Osteoblast (primary cell): ENCODE data around the gene SCG2. TPM values are rescaled to one million over a fixed set of nuclear protein-coding genes. Genes with fewer than 3 reads are reported as not detected.

Experiments used
- DNase-seq: peaks from one replicate; pipeline ENCODE4 v3.0.0; 2011; ENCODE audit warnings: low spot score, mixed read lengths; ENCODE audit not compliant: insufficient read length; ENCODE audit errors: missing footprints
- H2AFZ ChIP-seq: 2 replicates; pipeline ENCODE4 v1.6.0; 2011; ENCODE audit warnings: mild to moderate bottlenecking, low read length
- H3K27ac ChIP-seq: 2 replicates; pipeline ENCODE4 v1.5.1; 2011; ENCODE audit warnings: mild to moderate bottlenecking, low read depth, low read length, moderate library complexity
- H3K27me3 ChIP-seq: 2 replicates; pipeline ENCODE4 v1.6.0; 2012; ENCODE audit warnings: mild to moderate bottlenecking, control low read depth, inconsistent platforms, low read length, moderate library complexity; ENCODE audit not compliant: insufficient read depth
- H3K36me3 ChIP-seq: 2 replicates; pipeline ENCODE4 v1.5.1; 2011; ENCODE audit warnings: mild to moderate bottlenecking, low read length, control low read depth, moderate library complexity; ENCODE audit not compliant: insufficient read depth
- H3K4me1 ChIP-seq: 2 replicates; pipeline ENCODE4 v1.5.1; 2011; ENCODE audit warnings: mild to moderate bottlenecking, low read length, control low read depth, moderate library complexity; ENCODE audit not compliant: insufficient read depth
- H3K4me2 ChIP-seq: 2 replicates; pipeline ENCODE4 v1.6.0; 2011; ENCODE audit warnings: mild to moderate bottlenecking, low read length; ENCODE audit not compliant: insufficient read depth
- H3K4me3 ChIP-seq: fragments of 200-600 bp; sonication (generic); 3 replicates; pipeline ENCODE4 v1.5.1; 2012; ENCODE audit warnings: mild to moderate bottlenecking, low read length, inconsistent platforms; ENCODE audit not compliant: insufficient read depth
- H3K79me2 ChIP-seq: 2 replicates; pipeline ENCODE4 v1.6.0; 2012; ENCODE audit warnings: mild to moderate bottlenecking, low read length, control low read depth, inconsistent platforms; ENCODE audit not compliant: insufficient read depth
- H3K9me3 ChIP-seq: 2 replicates; pipeline ENCODE4 v1.5.1; 2011; ENCODE audit warnings: low read depth, low read length, control low read depth
- H4K20me1 ChIP-seq: 2 replicates; pipeline ENCODE4 v1.6.0; 2012; ENCODE audit warnings: mild to moderate bottlenecking, low read length, control low read depth; ENCODE audit not compliant: insufficient read depth
- total RNA-seq: library from RNA; depleted of rRNA; stranded (reverse); fragments of >200 nt; gene quantifications from 2 replicates; pipeline ENCODE4 v1.2.3, GENCODE V29; 2012
- TF ChIP-seq, protein P1 (sequence below): IDR thresholded peaks from 2 replicates; pipeline ENCODE4 v1.5.1; 2011; ENCODE audit warnings: mild to moderate bottlenecking, low read depth, low read length, moderate library complexity; ENCODE audit errors: extremely low read depth

Gene SCG2, protein sequence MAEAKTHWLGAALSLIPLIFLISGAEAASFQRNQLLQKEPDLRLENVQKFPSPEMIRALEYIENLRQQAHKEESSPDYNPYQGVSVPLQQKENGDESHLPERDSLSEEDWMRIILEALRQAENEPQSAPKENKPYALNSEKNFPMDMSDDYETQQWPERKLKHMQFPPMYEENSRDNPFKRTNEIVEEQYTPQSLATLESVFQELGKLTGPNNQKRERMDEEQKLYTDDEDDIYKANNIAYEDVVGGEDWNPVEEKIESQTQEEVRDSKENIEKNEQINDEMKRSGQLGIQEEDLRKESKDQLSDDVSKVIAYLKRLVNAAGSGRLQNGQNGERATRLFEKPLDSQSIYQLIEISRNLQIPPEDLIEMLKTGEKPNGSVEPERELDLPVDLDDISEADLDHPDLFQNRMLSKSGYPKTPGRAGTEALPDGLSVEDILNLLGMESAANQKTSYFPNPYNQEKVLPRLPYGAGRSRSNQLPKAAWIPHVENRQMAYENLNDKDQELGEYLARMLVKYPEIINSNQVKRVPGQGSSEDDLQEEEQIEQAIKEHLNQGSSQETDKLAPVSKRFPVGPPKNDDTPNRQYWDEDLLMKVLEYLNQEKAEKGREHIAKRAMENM
- total RNA-seq: 2.2 and 2.4 TPM in 2 replicates

DNA sequence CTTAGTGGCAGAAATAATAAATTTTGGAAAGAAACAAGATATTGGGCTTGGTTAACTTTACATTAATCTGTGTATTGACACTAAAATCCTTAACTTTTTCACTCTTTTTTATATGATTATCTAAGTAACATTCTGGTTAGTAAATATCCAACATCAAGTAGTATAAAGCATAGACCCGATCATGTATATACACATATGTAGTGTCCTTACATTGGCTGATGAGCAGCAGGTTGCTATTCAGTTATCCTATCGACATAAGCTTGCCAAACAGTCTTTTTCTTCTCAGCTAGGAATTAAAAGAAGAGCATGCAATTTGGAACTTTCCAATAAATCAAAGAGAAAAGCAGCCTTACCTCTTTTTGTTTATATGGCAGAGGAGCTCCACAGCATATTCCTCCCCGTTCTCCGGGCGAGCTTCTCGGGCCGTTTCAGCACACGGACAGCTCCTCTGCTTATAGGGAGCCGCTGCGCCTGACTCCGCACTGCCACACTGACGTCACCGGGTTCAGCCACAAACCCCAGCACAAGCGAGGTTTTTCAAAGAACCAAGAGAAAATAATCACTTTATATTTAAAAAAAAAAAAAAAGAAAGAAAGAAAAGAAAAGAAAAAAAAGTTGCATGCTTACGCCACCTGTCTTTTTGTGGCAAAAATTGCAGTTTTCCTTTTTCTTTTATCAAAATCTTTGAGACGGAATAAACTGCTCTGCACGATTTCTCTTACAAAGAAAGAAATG lies at the start of gene SCG2:
TSS of gene SCG2 (minus strand) at position 430 of the 735 bp plus-strand sequence. CDS start 3,079 bp downstream, outside the sequence.
- H4K20me1 ChIP-seq: no peaks in the 10 kb centered on the region
- TF ChIP-seq, protein P1, sequence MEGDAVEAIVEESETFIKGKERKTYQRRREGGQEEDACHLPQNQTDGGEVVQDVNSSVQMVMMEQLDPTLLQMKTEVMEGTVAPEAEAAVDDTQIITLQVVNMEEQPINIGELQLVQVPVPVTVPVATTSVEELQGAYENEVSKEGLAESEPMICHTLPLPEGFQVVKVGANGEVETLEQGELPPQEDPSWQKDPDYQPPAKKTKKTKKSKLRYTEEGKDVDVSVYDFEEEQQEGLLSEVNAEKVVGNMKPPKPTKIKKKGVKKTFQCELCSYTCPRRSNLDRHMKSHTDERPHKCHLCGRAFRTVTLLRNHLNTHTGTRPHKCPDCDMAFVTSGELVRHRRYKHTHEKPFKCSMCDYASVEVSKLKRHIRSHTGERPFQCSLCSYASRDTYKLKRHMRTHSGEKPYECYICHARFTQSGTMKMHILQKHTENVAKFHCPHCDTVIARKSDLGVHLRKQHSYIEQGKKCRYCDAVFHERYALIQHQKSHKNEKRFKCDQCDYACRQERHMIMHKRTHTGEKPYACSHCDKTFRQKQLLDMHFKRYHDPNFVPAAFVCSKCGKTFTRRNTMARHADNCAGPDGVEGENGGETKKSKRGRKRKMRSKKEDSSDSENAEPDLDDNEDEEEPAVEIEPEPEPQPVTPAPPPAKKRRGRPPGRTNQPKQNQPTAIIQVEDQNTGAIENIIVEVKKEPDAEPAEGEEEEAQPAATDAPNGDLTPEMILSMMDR: peak; percentile 49
- peak; percentile 85 for DNase-seq
- H2AFZ ChIP-seq: peak within 1 kb of the TSS; percentile 49
- H3K9me3 ChIP-seq: no peaks in the 10 kb centered on the region
- no peaks in the 10 kb centered on the region for H3K27me3 ChIP-seq
- H3K4me1 ChIP-seq: peaks cover 13% of the 10 kb centered on the region
- H3K27ac ChIP-seq: no peak within 1 kb of the TSS
- H3K4me2 ChIP-seq: peak within 1 kb of the TSS; percentile 68
- no peak within 1 kb of the TSS for H3K4me3 ChIP-seq
- no peaks in the 10 kb centered on the region for H3K36me3 ChIP-seq
- no peaks in the 10 kb centered on the region for H3K79me2 ChIP-seq

DNA sequence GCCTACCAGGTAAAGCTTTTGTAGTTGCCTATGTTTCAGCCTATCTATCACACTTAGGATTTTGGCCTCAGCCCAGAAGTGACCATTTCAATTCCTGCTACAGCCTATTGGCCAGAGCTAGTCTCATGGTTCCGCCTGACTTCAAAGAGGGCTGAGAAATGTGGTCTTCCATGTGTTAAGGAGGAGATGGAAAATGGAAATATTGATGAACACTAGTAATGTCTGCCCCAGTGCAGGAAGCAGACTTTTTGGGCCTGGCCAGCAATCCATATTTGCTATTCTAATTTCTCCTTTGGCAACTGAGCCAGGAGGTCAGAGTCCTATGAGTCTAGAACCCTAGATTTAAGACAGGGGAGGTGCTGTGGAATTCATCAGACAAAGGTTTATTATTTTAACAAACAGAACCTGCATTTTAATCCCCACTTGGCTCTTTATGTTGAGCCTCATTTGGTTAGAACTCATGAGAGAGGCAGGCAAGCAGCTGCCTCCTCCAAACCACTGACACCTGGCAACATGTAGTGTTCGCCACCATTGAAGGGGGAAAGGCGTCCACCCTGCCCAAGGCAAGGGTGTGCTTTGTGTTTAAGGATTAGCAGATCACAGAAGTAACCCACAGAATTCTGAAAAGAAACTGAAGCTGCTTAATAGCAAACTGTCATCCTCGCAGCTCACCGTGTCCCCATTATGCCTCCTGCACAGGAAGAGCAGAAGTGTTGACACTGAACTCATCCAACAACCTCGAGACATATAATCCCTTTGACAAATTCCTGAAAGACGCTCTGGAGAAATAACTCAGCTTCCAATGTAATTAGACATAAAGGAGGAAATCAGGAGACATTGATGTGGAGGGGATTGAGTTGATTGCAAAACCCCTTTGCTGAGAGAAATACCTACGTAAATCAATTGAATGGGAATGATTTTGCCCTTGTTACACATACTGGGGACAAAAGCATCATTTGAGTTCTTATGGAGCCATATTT lies 47.7 kb upstream of the SCG2 start:
- Histone ChIP-seq H3K36me3 (no peaks in the 10 kb centered on the region), H4K20me1 (no peaks in the 10 kb centered on the region), H3K79me2 (no peaks in the 10 kb centered on the region), H3K27me3 (no peaks in the 10 kb centered on the region), H3K9me3 (no peaks in the 10 kb centered on the region), H2AFZ (peak overlapping the region; percentile 51), H3K4me2 (no peak overlapping the region), H3K27ac (no peak overlapping the region), H3K4me3 (no peak overlapping the region), H3K4me1 (peaks cover 8% of the 10 kb centered on the region)
- DNase-seq: no peak
- TF ChIP-seq, protein P1: no peak

DNA sequence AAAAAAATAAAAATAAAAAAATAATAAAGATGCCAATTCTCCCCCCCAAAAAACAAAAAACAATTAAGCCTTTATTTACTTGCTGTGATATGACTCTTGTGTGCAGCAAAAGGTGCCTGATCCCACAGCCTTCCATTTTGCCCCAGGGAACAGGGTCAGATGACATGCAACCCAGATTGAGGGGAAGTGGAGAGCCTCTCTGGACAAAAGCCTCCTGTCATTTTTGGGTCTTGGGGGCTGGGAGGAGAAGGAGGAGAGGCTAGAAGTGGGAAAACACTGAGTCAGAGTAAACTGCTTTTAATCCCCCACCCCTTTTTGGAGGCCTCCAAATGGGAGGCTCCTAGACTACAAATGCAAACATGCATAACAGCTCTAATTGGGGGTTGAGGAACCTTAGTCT lies 46.6 kb upstream of the SCG2 start:
- TF ChIP-seq, protein P1: no peak

More for the DNA sequence above, 46.6 kb upstream of the SCG2 start:
- H4K20me1 ChIP-seq: no peaks in the 10 kb centered on the region
- H3K79me2 ChIP-seq: no peaks in the 10 kb centered on the region
- peaks cover 4% of the 10 kb centered on the region for H3K4me1 ChIP-seq
- DNase-seq: no peak
- no peak overlapping the region for H2AFZ ChIP-seq
- no peak overlapping the region for H3K4me3 ChIP-seq
- H3K27ac ChIP-seq: no peak overlapping the region
- H3K9me3 ChIP-seq: no peaks in the 10 kb centered on the region
- H3K27me3 ChIP-seq: no peaks in the 10 kb centered on the region
- H3K4me2 ChIP-seq: no peak overlapping the region
- H3K36me3 ChIP-seq: no peaks in the 10 kb centered on the region
